Right lobe of liver (tissue), 4 donors: Measurements from ENCODE around the gene TUBB2B.

ENCODE experiments used
- CTCF ChIP-seq, 4 donors: fragments of 200-600 bp in 3 of 4; fragments of 450-650 bp in 1 of 4; IDR thresholded peaks; one replicate each; pipeline versions ENCODE4 v1.5.1 to v1.8.0; 2016 to 2022; ENCODE audit warnings: antibody characterized with exemption in 4 of 4, mild to moderate bottlenecking in 2 of 4
- POLR2A ChIP-seq: fragments of 450-650 bp; IDR thresholded peaks from one replicate; pipeline ENCODE4 v1.6.1; 2017; ENCODE audit warnings: antibody characterized with exemption, mild to moderate bottlenecking
- donor health status: DM: no; HTN: no; CAD: no.
- donor health status: DM: no; HTN: no; CAD: no.
- donor health status: DM: no; HTN: yes; CAD: no.

- TF ChIP-seq CTCF (IDR thresholded peaks at IDR 0.05) (no peak), POLR2A (no peak)
Observed at GRCh38 chr6:3252369-3252768, 24.9 kb upstream of the TUBB2B start.
